ENCODE measurements around the gene KRT75.

KRT75 gene

DNA sequence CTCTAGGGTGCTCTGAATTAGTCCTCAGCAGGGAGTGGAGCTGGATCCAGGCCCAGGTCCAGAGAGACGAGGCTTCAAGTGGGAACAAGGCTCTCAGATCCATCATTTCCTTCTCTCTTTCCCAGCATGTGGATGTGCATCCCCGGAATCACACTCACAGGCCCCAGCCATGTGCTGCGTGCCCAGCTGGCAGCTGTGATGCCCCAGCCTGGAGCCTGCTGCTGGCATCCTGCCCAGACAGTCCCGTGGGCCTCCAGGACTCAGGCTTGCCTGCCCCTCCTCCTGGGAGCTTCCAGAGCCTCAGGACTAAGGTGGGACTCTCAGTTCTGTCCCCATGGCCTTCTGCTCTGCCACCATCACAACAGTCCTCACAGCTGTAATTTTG lies 42.6 kb downstream of the KRT75 start:
- no peak overlapping the region for H3K4me3 ChIP-seq (ENCODE audit: control insufficient read depth, low read depth, low read length)
- TF ChIP-seq, protein P1, sequence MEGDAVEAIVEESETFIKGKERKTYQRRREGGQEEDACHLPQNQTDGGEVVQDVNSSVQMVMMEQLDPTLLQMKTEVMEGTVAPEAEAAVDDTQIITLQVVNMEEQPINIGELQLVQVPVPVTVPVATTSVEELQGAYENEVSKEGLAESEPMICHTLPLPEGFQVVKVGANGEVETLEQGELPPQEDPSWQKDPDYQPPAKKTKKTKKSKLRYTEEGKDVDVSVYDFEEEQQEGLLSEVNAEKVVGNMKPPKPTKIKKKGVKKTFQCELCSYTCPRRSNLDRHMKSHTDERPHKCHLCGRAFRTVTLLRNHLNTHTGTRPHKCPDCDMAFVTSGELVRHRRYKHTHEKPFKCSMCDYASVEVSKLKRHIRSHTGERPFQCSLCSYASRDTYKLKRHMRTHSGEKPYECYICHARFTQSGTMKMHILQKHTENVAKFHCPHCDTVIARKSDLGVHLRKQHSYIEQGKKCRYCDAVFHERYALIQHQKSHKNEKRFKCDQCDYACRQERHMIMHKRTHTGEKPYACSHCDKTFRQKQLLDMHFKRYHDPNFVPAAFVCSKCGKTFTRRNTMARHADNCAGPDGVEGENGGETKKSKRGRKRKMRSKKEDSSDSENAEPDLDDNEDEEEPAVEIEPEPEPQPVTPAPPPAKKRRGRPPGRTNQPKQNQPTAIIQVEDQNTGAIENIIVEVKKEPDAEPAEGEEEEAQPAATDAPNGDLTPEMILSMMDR (IDR thresholded peaks at IDR 0.05; ENCODE audit: control insufficient read depth, insufficient read depth, low read depth, low read length, missing control alignments) = no peak
- DNase-seq (ENCODE audit: low read depth) = no peak

DNA sequence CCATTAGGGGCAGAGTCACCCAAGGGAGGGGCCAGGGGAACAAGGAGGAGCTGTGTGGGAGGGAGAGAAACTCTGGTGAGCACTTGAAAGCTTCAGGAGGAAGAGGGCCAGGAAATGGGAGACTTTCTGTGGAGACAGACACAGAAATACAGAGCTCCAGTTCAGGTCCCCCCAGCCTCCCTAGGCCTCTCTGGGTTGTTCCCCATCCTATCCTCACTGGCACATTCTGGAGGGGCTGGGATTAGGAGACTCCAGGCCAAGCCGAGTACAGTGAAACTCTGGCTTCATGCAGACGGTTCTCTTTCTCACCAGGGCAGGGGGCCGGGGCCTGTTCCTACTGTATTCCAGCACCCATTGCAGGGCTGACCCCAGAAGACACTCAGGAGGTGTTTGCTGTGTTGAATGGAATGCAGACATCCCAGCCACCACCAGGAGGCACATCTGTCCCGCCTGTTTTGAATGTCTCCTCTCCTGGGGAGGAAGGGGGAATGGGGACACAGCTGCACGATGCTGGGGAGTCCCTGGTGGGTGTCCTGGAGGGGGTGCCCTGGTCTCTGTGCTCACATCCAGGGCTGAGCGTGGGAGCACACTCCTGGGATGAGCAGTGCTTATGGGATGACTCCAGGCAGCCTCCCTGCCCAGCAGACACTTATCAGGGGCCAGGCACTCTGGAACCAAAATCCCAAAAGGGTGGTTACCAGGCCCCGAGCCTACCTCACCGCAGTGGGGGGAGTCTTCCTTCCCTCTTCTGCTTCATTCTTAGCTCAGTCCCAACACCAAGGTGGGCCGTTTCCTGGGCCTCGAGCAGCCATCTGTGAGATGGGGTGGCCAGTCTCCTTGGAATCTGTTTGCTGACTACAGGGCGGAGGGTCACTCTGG lies 43.2 kb downstream of the KRT75 start:
- TF ChIP-seq, protein P1 (IDR thresholded peaks at IDR 0.05; ENCODE audit: control insufficient read depth, insufficient read depth, low read depth, low read length, missing control alignments) = peak; percentile 81
- no peak for DNase-seq (ENCODE audit: low read depth)
- no peak overlapping the region for H3K4me3 ChIP-seq (ENCODE audit: control insufficient read depth, low read depth, low read length)

DNA sequence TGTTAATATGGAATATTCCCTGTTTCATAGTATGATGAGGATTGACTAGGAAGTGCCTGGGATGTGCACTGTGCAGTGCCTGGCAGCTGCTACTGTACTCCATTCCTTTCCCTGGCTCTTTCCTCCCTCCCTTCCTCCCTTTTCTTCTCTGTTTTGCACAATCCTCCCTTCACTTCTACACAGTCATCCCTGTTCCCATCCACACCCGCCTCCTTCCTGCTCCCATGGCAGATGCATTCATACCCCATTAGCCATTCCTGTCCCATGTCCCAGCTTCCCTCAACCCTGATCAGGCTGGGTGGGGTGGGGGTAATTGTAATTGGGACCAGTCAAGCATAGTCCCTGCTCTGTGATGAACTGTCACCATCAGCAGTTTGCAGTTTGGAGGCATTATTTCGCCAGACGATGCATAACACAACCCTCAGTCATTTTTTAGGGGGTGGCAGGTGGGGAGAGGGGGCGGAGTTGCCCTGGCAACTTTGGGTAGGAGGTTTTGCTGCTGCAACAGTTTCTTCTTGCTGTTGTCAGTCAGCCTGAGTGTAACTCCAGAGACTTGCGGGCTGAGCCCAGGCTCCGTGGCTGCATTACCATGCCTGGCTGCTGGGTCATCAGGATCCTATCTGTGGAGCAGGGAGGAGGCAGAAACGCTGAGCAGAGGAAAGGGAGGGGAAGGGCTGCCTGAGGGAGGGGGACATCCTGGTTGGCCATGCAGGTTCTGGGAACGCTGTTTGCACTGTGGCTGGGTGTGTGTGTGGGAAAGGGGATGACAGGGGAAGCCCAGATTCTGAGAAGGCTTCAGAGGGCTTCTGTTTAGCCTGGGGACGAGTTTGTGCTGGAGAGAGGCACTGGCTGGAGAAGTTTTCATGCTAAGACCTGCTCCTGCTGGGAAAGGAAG lies 44.6 kb downstream of the KRT75 start:
- no peak for DNase-seq (ENCODE audit: low read depth)
- TF ChIP-seq, protein P1 (IDR thresholded peaks at IDR 0.05; ENCODE audit: control insufficient read depth, insufficient read depth, low read depth, low read length, missing control alignments) = no peak
- H3K4me3 ChIP-seq (ENCODE audit: control insufficient read depth, low read depth, low read length) = no peak overlapping the region

DNA sequence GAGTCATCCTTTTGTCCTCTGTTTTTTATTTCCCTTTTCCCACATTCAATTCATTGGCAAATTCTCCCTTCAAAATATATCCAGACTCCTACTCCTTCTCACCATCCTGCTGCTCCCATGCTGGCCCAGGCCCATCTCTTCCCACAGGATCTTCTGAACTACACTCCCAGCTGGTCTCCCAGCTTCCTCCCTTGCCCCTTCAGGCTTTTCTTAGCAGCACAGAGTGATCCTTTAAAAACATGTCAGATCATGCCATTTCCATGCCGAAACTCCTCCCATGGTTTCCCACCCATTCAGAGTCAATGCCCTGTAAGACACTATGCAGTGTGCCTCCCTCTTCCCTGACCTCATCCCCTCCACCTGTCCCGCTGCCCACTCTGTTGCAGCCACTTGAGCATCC lies 46.3 kb downstream of the KRT75 start:
- DNase-seq (ENCODE audit: low read depth) = no peak
- TF ChIP-seq, protein P1 (IDR thresholded peaks at IDR 0.05; ENCODE audit: control insufficient read depth, insufficient read depth, low read depth, low read length, missing control alignments) = no peak

DNA sequence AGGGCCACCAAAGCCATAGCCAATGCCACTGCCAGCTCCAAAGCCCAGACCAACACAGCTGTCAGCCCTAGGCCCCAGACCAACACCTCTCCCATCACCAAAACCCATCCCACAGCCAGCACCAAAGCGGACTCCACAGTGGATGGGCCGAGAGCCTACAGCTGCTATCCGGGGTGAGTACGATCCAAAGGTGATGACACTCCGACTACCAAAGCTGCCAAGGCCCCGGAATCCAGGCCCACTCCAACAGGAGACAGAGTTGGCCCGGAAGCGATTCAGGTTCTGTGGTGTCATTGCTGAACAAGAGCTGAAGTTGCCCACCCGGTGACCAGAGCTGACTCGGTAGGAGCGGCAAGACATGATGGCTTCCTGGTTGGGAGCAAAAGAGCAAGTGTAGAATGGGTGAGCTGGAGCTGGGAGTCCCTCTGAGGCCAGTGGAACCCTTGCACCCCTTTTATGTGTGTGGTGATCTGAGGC lies 48.9 kb downstream of the KRT75 start, which contains the start of gene KRT84:
KRT84 (minus strand) TSS at position 427 of the 477 bp plus-strand sequence; CDS start at position 360, 67 bp downstream.
- TF ChIP-seq, protein P1 (IDR thresholded peaks at IDR 0.05; ENCODE audit: control insufficient read depth, insufficient read depth, low read depth, low read length, missing control alignments) = no peak
- DNase-seq (ENCODE audit: low read depth) = no peak

More for the DNA sequence above, 46.3 kb downstream of the KRT75 start:
- H3K4me3 ChIP-seq (ENCODE audit: control insufficient read depth, low read depth, low read length) = no peak overlapping the region

DNA sequence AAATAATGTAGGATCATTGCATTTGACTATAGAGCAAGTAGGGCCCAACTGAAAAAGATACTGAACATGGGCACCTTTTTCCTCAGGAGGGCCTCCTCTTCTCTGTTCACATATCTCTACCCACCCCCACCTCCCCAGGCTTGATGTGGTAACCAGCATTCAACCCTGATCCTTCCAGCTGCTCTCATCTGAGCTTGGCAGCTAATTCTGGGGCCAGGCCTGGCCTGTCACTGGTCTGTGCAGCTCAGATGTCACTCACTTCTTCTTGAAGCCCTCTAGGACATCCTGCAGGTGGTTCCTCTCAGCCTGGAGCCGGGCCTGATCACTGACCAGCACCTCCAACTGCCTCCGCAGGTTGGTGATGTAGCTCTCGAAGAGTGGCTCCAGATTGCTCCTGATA lies 50.8 kb downstream of the KRT75 start:
- TF ChIP-seq, protein P1 (IDR thresholded peaks at IDR 0.05; ENCODE audit: control insufficient read depth, insufficient read depth, low read depth, low read length, missing control alignments) = no peak

More for the DNA sequence above, 48.9 kb downstream of the KRT75 start, which contains the start of gene KRT84:
- no peak within 1 kb of the TSS for H3K4me3 ChIP-seq (ENCODE audit: control insufficient read depth, low read depth, low read length)

More for the DNA sequence above, 50.8 kb downstream of the KRT75 start:
- no peak for DNase-seq (ENCODE audit: low read depth)
- H3K4me3 ChIP-seq (ENCODE audit: control insufficient read depth, low read depth, low read length) = no peak overlapping the region

Measured in AG09309 (cell line).